GM18951 (cell line): ENCODE results near the gene ZIC1.

Experiments used
- POLR2A ChIP-seq: IDR thresholded peaks from 4 replicates; pipeline ENCODE4 v1.6.1; 2011; ENCODE audit warnings: mild to moderate bottlenecking; ENCODE audit not compliant: insufficient read length, insufficient read depth; ENCODE audit errors: extremely low read depth
- in situ Hi-C: fragments of 300-500 bp; cut with MboI; formaldehyde crosslinking; loops from one replicate; pipeline ENCODE4 v1.12.0; 2022; ENCODE audit warnings: low sequenced_read_pairs, mixed read lengths, inconsistent platforms; ENCODE audit not compliant: unreplicated experiment

ZIC1 gene

GRCh38 chr3:147409143-147410115 lies at the start of gene ZIC1:
TSS of gene ZIC1 (plus strand) at chr3:147409365. CDS start at chr3:147410113, 748 bp downstream.
- TF ChIP-seq POLR2A = no peak
- in situ Hi-C loops = no loop called here

GRCh38 chr3:147360051-147360439 lies 49.1 kb upstream of the ZIC1 start:
- no peak for TF ChIP-seq POLR2A
- in situ Hi-C loops = no loop called here

DNA sequence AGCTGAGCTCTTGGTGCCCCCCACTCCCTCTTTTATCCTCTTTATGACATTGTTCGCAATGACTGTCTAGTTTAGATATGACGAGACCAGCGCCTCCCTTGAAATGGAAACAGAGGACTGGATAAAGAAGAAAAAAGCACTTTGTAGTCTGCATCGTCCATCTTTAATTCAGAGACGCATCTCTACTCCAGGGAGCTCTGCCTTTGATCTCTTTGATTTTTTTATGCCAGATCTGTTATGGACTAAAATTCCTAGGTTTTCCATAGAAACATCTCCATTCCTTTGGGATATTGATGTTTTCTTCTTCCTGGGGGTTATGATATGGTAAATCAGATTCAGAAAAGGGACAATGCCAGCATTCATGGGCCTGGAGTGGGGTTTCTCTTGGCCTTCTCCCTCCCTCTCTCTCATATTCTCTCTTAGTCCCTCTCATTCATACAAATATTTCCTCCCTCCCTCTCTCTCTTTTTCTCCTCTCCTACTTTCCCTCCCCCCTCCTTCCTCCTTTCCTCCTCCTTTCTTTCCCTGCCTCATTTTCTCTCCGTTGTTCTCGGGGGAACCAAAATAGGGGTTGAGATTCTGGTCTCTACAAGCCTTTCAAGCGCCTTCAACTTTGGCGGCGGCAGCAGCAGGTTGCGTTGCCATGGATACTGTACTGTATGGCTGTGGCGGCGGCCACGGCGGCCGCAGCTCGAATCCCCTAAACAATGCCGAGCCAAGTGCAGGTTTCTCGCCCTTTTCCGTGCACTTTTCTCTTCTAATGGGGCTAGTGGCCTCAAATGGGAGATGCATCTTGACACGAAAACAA lies 48.3 kb upstream of the ZIC1 start:
- TF ChIP-seq POLR2A = no peak

DNA sequence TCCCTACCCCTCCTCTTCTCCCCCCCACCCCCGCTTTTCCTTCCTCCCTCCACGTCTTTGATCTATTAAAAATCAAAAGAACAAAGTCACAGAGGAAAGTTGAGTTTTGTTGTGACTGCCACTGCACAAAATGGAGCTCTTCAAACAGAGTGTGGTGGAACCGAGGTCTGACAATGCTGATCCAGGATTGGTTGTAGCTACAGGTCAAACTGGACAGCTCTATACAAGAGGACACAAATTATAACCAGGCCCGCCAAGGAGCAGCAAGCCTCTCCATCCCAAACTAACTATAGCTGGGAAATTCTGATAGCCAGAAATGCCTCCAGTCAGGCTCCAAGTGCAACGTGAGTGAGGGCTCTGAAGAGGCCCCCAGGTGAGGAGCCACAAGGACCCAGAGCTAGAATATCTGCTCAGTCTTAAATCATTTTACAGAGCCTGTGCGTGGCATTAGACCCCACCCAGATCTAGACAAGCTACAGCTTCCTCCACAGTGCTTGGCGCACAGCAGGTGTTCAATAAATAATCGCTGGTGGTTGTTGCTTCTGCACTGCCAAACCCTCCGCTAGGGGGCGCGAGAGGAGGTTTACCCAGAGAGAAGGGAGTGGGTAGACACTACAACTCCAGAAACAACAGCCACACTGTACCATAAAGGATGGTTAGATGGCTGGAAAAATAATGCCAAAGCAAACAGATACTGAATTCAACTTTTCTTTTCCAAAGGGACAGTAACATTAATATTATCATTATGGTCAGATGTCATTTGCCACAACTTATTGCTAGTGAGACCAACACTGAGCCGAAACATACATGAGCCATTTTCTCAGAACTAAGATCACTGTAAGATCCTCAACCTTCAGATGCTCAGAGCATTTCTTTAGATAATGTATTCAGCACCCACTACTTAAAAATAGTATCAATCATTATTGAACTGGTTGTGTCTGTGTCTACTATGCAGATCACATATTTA lies 47.4 kb upstream of the ZIC1 start:
- in situ Hi-C loops = no loop called here
- no peak for TF ChIP-seq POLR2A

More for the DNA sequence above, 48.3 kb upstream of the ZIC1 start:
- in situ Hi-C loops = no loop called here

DNA sequence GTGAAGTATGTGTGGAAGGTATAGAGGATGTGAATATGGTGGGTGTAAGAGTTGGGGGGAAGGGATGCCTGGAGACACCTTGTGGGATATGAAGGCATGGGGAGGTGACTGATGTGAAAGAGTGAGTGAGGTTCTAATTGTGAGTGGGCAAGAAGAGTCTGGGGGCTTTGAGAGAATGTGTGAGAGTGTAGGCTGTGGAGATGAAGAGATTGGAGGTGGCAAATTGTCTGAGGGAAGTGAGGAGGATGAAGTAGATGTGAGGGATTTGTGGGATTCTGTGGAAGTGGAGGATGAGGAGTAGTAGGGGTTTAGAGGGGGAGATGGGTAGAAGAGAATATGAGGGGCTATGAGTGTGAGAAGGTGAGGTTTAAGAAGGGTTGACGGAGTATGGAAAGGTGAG lies 44.4 kb upstream of the ZIC1 start:
- TF ChIP-seq POLR2A = no peak
- in situ Hi-C loops = no loop called here

- in situ Hi-C loops = no loop called here
- no peak for TF ChIP-seq POLR2A
Measured at GRCh38 chr3:147365196-147366115, 43.7 kb upstream of the ZIC1 start.

DNA sequence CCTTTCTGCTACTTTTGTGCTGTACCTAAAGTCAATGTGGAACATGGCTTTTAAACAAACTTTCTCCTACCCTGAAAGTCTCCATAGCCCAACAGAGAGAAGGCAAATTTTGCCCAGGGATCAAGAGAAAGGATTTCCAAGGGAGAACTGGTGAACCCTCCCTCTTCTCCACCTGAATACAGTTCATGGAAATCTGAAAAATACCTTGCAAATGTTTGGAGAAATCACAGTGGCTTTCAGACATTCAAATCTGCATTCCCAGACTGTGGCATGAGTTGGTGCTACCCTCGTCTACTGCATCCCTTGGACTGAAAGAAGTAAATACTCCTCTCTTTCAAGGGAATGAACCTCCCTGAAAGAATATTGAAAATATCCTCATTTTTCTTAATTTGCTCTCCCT lies 41.5 kb upstream of the ZIC1 start:
- TF ChIP-seq POLR2A = no peak
- in situ Hi-C loops = no loop called here

DNA sequence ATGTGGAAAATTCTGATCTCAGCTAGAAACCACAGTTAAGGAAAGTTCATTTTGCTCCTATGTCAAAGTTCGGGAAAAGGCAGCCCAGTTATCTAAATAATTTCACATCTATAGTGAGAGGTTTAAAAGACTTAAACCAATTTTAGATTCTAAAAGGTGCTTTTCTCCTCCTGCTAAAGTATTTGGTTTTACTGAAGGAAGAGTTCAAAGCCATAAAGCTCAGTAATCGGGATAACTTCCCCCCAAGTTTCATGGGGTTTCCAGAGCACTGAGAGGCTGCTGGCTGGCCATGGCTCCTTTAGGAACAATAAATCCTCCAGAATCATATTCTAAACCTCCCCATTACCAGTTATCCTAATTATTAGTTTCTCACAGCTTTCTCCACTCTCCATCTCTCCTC lies 41.0 kb upstream of the ZIC1 start:
- in situ Hi-C loops = no loop called here
- no peak for TF ChIP-seq POLR2A

DNA sequence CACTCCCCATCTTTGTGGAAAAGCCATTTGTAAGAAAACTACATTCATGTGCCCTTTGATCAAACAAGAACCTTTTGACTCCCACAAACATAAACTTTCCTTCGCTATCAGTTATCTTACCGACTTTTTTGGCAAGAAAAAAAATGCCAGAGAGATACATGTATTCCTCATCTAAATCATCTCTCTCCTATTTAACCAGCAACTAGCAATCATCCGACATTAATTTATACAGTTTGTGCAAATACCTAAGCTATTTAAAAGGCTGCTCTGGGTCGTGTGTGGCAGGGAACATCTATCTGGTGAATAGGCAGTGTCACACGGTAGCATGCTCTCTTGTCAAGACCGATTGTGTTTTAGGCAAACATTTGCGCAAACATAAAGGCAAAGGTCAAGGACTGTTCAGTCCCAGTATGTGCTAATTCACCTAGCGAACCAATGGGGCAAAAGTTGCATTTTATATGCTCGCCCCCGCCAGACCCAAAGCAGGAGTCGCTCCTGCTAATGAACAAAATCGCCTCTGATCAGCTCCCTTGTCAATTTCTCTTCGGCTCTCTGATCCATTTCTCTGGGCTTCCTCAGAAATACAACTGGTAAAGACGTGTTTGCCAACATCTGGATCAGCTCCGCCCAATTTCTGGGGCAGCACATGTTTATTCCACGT lies 40.5 kb upstream of the ZIC1 start:
- in situ Hi-C loops = no loop called here
- TF ChIP-seq POLR2A = no peak

GRCh38 chr3:147369231-147369630 lies 39.9 kb upstream of the ZIC1 start:
- in situ Hi-C loops = no loop called here
- TF ChIP-seq POLR2A = no peak

GRCh38 chr3:147369661-147370123 lies 39.5 kb upstream of the ZIC1 start:
- no peak for TF ChIP-seq POLR2A
- in situ Hi-C loops = no loop called here
